ENCODE data around the gene EFTUD2.

Gene EFTUD2

GRCh38 chr17:44933824-44934744 lies 34.8 kb upstream of the EFTUD2 start:
- Histone ChIP-seq H3K27ac (ENCODE audit: poor library complexity, severe bottlenecking) (no peak overlapping the region), H3K36me3 (ENCODE audit: low read depth) (peaks cover 97% of the 10 kb centered on the region), H3K27me3 (ENCODE audit: insufficient read depth, poor library complexity, severe bottlenecking) (no peaks in the 10 kb centered on the region), H3K4me3 (ENCODE audit: severe bottlenecking) (no peak overlapping the region), H3K9me3 (ENCODE audit: severe bottlenecking) (no peaks in the 10 kb centered on the region), H3K4me1 (ENCODE audit: insufficient read depth, poor library complexity, severe bottlenecking) (peaks cover 4% of the 10 kb centered on the region)
- ATAC-seq (ENCODE audit: low read depth) (no peak), DNase-seq (ENCODE audit: low spot score) (peak; percentile 54)
- TF ChIP-seq CTCF (IDR thresholded peaks at IDR 0.05; ENCODE audit: poor library complexity, severe bottlenecking): no peak

- Histone ChIP-seq H3K9me3 (ENCODE audit: severe bottlenecking) (no peaks in the 10 kb centered on the region), H3K27me3 (ENCODE audit: insufficient read depth, poor library complexity, severe bottlenecking) (no peaks in the 10 kb centered on the region), H3K27ac (ENCODE audit: poor library complexity, severe bottlenecking) (no peak overlapping the region), H3K36me3 (ENCODE audit: low read depth) (peaks cover 97% of the 10 kb centered on the region), H3K4me1 (ENCODE audit: insufficient read depth, poor library complexity, severe bottlenecking) (peaks cover 4% of the 10 kb centered on the region), H3K4me3 (ENCODE audit: severe bottlenecking) (no peak overlapping the region)
- peak; percentile 41 for DNase-seq (ENCODE audit: low spot score)
- TF ChIP-seq CTCF (IDR thresholded peaks at IDR 0.05; ENCODE audit: poor library complexity, severe bottlenecking): no peak
- no peak for ATAC-seq (ENCODE audit: low read depth)
Observed at GRCh38 chr17:44932787-44933097, 33.5 kb upstream of the EFTUD2 start.

- no peak for TF ChIP-seq CTCF (IDR thresholded peaks at IDR 0.05; ENCODE audit: poor library complexity, severe bottlenecking)
- H3K4me3 ChIP-seq (ENCODE audit: severe bottlenecking): no peak overlapping the region
- H3K4me1 ChIP-seq (ENCODE audit: insufficient read depth, poor library complexity, severe bottlenecking): peaks cover under 1% of the 10 kb centered on the region
- H3K27me3 ChIP-seq (ENCODE audit: insufficient read depth, poor library complexity, severe bottlenecking): no peaks in the 10 kb centered on the region
- no peak for ATAC-seq (ENCODE audit: low read depth)
- peak; percentile 23 for DNase-seq (ENCODE audit: low spot score)
- no peaks in the 10 kb centered on the region for H3K9me3 ChIP-seq (ENCODE audit: severe bottlenecking)
- H3K27ac ChIP-seq (ENCODE audit: poor library complexity, severe bottlenecking): no peak overlapping the region
- peaks cover 97% of the 10 kb centered on the region for H3K36me3 ChIP-seq (ENCODE audit: low read depth)
Observed at GRCh38 chr17:44932096-44932786, 33.0 kb upstream of the EFTUD2 start.

DNA sequence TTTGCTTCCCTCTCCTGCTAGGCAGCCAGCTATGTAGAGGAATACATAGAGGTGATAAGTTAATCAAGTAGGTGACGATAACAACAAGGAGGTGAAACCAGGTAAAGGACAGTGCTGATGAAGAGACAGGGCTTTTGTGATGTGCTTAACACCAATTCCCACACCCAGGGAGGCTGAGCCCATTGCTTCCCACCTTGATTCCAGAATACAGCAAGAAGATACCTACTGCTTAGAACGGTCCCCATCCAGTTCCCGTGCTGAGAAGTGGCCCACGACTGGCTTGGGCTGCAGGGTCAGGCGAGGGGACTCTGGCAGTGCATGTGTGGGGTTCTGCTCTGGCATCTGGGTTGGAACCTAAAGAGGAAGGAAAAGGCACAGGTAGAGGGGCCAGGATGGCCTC lies 32.1 kb upstream of the EFTUD2 start:
- Histone ChIP-seq H3K4me3 (ENCODE audit: severe bottlenecking) (no peak overlapping the region), H3K4me1 (ENCODE audit: insufficient read depth, poor library complexity, severe bottlenecking) (no peaks in the 10 kb centered on the region), H3K27me3 (ENCODE audit: insufficient read depth, poor library complexity, severe bottlenecking) (no peaks in the 10 kb centered on the region), H3K36me3 (ENCODE audit: low read depth) (peaks cover 91% of the 10 kb centered on the region), H3K9me3 (ENCODE audit: severe bottlenecking) (no peaks in the 10 kb centered on the region), H3K27ac (ENCODE audit: poor library complexity, severe bottlenecking) (no peak overlapping the region)
- ATAC-seq (ENCODE audit: low read depth) (no peak), DNase-seq (ENCODE audit: low spot score) (peak; percentile 36)
- TF ChIP-seq CTCF (IDR thresholded peaks at IDR 0.05; ENCODE audit: poor library complexity, severe bottlenecking): no peak

Measured in RWPE2 (cell line).